ENCODE results near the gene GDF15. TPM values are rescaled to one million over a fixed set of nuclear protein-coding genes. Genes with fewer than 3 reads are reported as not detected.

The GDF15 gene
- total RNA-seq, 1 experiment from 2014 or later, result 425 TPM

DNA sequence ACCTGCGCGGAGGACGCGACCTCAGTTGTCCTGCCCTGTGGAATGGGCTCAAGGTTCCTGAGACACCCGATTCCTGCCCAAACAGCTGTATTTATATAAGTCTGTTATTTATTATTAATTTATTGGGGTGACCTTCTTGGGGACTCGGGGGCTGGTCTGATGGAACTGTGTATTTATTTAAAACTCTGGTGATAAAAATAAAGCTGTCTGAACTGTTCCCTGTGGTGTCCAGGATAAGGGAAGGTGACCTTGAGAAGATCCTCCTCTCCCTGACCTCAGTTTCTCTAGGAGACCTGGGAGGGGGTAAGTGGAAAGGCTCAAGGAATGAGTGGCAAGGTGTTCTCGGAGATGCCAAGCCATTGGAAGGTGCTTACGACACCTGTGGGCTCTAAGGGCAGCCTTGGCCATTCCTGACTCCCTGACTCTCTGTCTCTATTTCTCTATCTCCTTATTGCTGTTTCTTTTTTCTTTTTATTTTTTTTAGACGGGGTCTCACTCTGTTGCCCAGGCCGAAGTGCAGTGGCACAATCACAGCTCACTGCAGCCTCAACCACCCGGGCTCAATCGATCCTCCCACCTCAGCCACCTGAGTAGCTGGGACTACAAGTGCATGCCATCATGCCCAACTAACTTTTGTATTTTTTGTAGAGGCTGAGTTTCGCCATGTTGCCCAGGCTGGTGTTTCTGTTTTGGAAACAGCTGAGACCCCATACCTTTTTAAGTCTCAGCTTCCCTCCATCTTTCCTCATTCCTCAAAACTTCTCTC, 3.2 kb downstream of the GDF15 start (continued):
- TF ChIP-seq, protein P1, sequence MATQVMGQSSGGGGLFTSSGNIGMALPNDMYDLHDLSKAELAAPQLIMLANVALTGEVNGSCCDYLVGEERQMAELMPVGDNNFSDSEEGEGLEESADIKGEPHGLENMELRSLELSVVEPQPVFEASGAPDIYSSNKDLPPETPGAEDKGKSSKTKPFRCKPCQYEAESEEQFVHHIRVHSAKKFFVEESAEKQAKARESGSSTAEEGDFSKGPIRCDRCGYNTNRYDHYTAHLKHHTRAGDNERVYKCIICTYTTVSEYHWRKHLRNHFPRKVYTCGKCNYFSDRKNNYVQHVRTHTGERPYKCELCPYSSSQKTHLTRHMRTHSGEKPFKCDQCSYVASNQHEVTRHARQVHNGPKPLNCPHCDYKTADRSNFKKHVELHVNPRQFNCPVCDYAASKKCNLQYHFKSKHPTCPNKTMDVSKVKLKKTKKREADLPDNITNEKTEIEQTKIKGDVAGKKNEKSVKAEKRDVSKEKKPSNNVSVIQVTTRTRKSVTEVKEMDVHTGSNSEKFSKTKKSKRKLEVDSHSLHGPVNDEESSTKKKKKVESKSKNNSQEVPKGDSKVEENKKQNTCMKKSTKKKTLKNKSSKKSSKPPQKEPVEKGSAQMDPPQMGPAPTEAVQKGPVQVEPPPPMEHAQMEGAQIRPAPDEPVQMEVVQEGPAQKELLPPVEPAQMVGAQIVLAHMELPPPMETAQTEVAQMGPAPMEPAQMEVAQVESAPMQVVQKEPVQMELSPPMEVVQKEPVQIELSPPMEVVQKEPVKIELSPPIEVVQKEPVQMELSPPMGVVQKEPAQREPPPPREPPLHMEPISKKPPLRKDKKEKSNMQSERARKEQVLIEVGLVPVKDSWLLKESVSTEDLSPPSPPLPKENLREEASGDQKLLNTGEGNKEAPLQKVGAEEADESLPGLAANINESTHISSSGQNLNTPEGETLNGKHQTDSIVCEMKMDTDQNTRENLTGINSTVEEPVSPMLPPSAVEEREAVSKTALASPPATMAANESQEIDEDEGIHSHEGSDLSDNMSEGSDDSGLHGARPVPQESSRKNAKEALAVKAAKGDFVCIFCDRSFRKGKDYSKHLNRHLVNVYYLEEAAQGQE (IDR thresholded peaks at IDR 0.05; ENCODE audit: low read depth), result no peak

DNA sequence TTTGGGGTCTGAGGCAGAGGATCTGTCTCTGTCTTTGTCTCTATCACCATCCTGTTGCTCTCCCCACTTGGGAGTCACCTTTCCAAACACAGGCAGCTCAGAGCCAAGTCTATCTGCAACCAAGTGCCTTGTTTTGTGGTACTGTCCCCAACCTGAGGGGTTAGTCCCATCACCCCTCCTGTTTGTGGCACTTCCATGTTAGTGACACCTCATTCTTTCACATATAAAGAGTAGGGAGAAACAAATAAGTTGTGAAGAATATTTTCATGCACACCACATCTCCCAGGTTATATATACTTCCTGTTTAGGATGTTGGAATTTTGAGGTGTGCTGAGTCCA, 3.7 kb downstream of the GDF15 start:
- ChIA-PET RAD21 (ENCODE audit: low non-redundant PET in 1 of 2, low total read pairs in 2 of 2, uncharacterized antibody in 2 of 2, unreplicated experiment in 2 of 2) (no interaction called here), CTCF (interaction anchor here (0.8 to 2.6 kb wide), 9 partner anchors 11 to 110 kb away, joined by 3 to 11 read pairs (median 3); partner anchors contain the start of gene SSBP4), POLR2A (interaction anchor here (0.7 to 5.7 kb wide), 15 partner anchors 9 to 114 kb away, joined by 3 to 58 read pairs (median 3); partner anchors contain the start of genes IQCN and LSM4)
- H3K9me2 ChIP-seq (ENCODE audit: insufficient read depth), result no peaks in the 10 kb centered on the region
- peaks cover 27 to 66% of the 10 kb centered on the region in 2 experiments for H3K4me1 ChIP-seq (ENCODE audit: control insufficient read depth in 1 of 2, insufficient read depth in 2 of 2, low read length in 2 of 2)
- no peaks in the 10 kb centered on the region for H3K27me3 ChIP-seq (ENCODE audit: insufficient read depth, low read length)
- no peak overlapping the region for H3K4me2 ChIP-seq (ENCODE audit: low read length)
- H2AFZ ChIP-seq (ENCODE audit: low read depth, low read length, poor library complexity, severe bottlenecking), result no peak overlapping the region
- peak overlapping the region; percentile 82 for H3K27ac ChIP-seq (ENCODE audit: low read depth, low read length)
- peaks cover 16% of the 10 kb centered on the region for H3K79me2 ChIP-seq (ENCODE audit: insufficient read depth, low read length)
- H3K36me3 ChIP-seq (ENCODE audit: control insufficient read depth in 1 of 2, insufficient read depth in 2 of 2, low read length in 2 of 2), result peaks cover 0 to 6% of the 10 kb centered on the region in 2 experiments; a peak in 2 of 4 replicates
- no peak for DNase-seq (ENCODE audit: low read depth, low spot score)
- intact Hi-C loops (cut with micrococcal nuclease), result no loop called here
- H3K9ac ChIP-seq (ENCODE audit: low read length), result no peak overlapping the region
- no peak for ATAC-seq
- no peaks in the 10 kb centered on the region for H4K20me1 ChIP-seq (ENCODE audit: insufficient read depth)
- TF ChIP-seq TCF7L2 (IDR thresholded peaks at IDR 0.05; ENCODE audit: borderline replicate concordance, extremely low read depth, insufficient read depth, insufficient read length), result no peak
- TF ChIP-seq, protein P2, sequence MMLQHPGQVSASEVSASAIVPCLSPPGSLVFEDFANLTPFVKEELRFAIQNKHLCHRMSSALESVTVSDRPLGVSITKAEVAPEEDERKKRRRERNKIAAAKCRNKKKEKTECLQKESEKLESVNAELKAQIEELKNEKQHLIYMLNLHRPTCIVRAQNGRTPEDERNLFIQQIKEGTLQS (IDR thresholded peaks at IDR 0.05), result no peak
- TF ChIP-seq EGR1 (IDR thresholded peaks at IDR 0.05; ENCODE audit: low read depth), result no peak
- no peak for TF ChIP-seq RAD21 (IDR thresholded peaks at IDR 0.05; ENCODE audit: low read depth)
- TF ChIP-seq CBX3 (IDR thresholded peaks at IDR 0.05; ENCODE audit: low read depth), result no peak
- TF ChIP-seq SP1 (IDR thresholded peaks at IDR 0.05; ENCODE audit: low read depth), result no peak; the same call in 1 of the 2 replicates
- TF ChIP-seq, protein P1 (IDR thresholded peaks at IDR 0.05; ENCODE audit: low read depth), result no peak
- no peak for TF ChIP-seq EZH2phosphoT487 (IDR thresholded peaks at IDR 0.05; ENCODE audit: borderline replicate concordance)
- no TSS peak for BruUV-seq (replicated peaks)
- H3K9me3 ChIP-seq (ENCODE audit: control insufficient read depth in 1 of 2, insufficient read depth in 1 of 2, low read depth in 1 of 2, low read length in 2 of 2), result no peaks in the 10 kb centered on the region
- no peak overlapping the region for H3K4me3 ChIP-seq (replicated peaks in 1 of 2; ENCODE audit: low read depth in 1 of 2, low read length in 2 of 2)

All from HCT116 (cell line).